Hepatocyte (in vitro differentiated cells): ENCODE data around the gene ANKRD30A. TPM values are rescaled to one million over a fixed set of nuclear protein-coding genes. Genes with fewer than 3 reads are reported as not detected.

Experiments used
- DNase-seq: peaks from one replicate; pipeline ENCODE4 v3.0.0-alpha.2; 2016; ENCODE audit warnings: low spot score
- H2AFZ ChIP-seq: fragments of 200-600 bp; sonication (generic); 2 replicates; pipeline ENCODE4 v1.6.0; 2016; ENCODE audit warnings: antibody characterized with exemption, mild to moderate bottlenecking
- H3K27ac ChIP-seq: fragments of 200-600 bp; sonication (generic); 2 replicates; pipeline ENCODE4 v1.5.1; 2016; ENCODE audit warnings: mild to moderate bottlenecking
- H3K27me3 ChIP-seq: fragments of 200-600 bp; sonication (generic); 2 replicates; pipeline ENCODE4 v1.6.1; 2016
- H3K36me3 ChIP-seq: fragments of 200-600 bp; sonication (generic); replicated peaks from 2 replicates; pipeline ENCODE4 v1.5.1; 2016; ENCODE audit warnings: low read depth; ENCODE audit not compliant: insufficient read depth
- H3K4me1 ChIP-seq: fragments of 200-600 bp; sonication (generic); 2 replicates; pipeline ENCODE4 v1.5.1; 2016; ENCODE audit warnings: mild to moderate bottlenecking, moderate library complexity; ENCODE audit not compliant: insufficient read depth
- H3K4me2 ChIP-seq: fragments of 200-600 bp; sonication (generic); 2 replicates; pipeline ENCODE4 v1.6.0; 2016
- H3K4me3 ChIP-seq: fragments of 200-600 bp; sonication (generic); 2 replicates; pipeline ENCODE4 v1.5.1; 2016; ENCODE audit warnings: mild to moderate bottlenecking
- H3K79me2 ChIP-seq: fragments of 200-600 bp; sonication (generic); 2 replicates; pipeline ENCODE4 v1.6.0; 2017; ENCODE audit warnings: mild to moderate bottlenecking
- H3K9me2 ChIP-seq: fragments of 200-600 bp; sonication (generic); replicated peaks from 2 replicates; pipeline ENCODE4 v1.6.0; 2017; ENCODE audit warnings: mild to moderate bottlenecking; ENCODE audit not compliant: insufficient read depth
- H3K9me3 ChIP-seq: fragments of 200-600 bp; sonication (generic); 2 replicates; pipeline ENCODE4 v1.5.1; 2016; ENCODE audit warnings: low read depth, mild to moderate bottlenecking
- H4K20me1 ChIP-seq: fragments of 200-600 bp; sonication (generic); 2 replicates; pipeline ENCODE4 v1.6.0; 2016; ENCODE audit warnings: mild to moderate bottlenecking; ENCODE audit not compliant: insufficient read depth, poor library complexity, severe bottlenecking
- EZH2 ChIP-seq: fragments of 200-600 bp; sonication (generic); IDR thresholded peaks from 2 replicates; pipeline ENCODE4 v1.6.1; 2016; ENCODE audit warnings: antibody characterized with exemption, mild to moderate bottlenecking, borderline replicate concordance
- EZH2phosphoT487 ChIP-seq: fragments of 200-600 bp; sonication (generic); IDR thresholded peaks from one replicate; pipeline ENCODE4 v1.6.1; 2018; ENCODE audit warnings: antibody characterized with exemption, mild to moderate bottlenecking, low read depth, moderate library complexity; ENCODE audit not compliant: unreplicated experiment, severe bottlenecking
- WGBS: methylation state at CpG from one replicate; pipeline ENCODE4 v1.1.6; 2016; ENCODE audit warnings: low lambda C conversion rate; ENCODE audit errors: missing lambda C conversion rate; 5-methylcytosine and 5-hydroxymethylcytosine counted together
- polyA plus RNA-seq: library from polyadenylated mRNA; unstranded; fragments of >200 nt; fragmentation: Nextera tagmentation; extraction: Ambion mirVana; gene quantifications from 2 replicates; pipeline ENCODE4 v1.2.1, GENCODE V29; 2016
- total RNA-seq: library from RNA; depleted of rRNA; stranded (reverse); fragments of >200 nt; gene quantifications from 2 replicates; pipeline ENCODE4 v1.2.3, GENCODE V29; 2014
- TF ChIP-seq, protein P1 (sequence below): fragments of 200-600 bp; sonication (generic); IDR thresholded peaks from 2 replicates; pipeline ENCODE4 v1.5.1; 2016; ENCODE audit warnings: antibody characterized with exemption, mild to moderate bottlenecking; ENCODE audit not compliant: poor library complexity

The ANKRD30A gene
- total and polyA plus RNA-seq, 2 experiments from 2014 or later: not detected

GRCh38 chr10:37269554-37270256 lies 144.3 kb downstream of the ANKRD30A start:
- Histone ChIP-seq H3K4me2 (no peak overlapping the region), H3K4me1 (no peaks in the 10 kb centered on the region), H3K27me3 (no peaks in the 10 kb centered on the region), H3K4me3 (no peak overlapping the region), H4K20me1 (no peaks in the 10 kb centered on the region), H3K27ac (no peak overlapping the region), H3K9me2 (no peaks in the 10 kb centered on the region), H2AFZ (no peak overlapping the region), H3K79me2 (no peaks in the 10 kb centered on the region), H3K36me3 (no peaks in the 10 kb centered on the region), H3K9me3 (no peaks in the 10 kb centered on the region)
- TF ChIP-seq, protein P1, sequence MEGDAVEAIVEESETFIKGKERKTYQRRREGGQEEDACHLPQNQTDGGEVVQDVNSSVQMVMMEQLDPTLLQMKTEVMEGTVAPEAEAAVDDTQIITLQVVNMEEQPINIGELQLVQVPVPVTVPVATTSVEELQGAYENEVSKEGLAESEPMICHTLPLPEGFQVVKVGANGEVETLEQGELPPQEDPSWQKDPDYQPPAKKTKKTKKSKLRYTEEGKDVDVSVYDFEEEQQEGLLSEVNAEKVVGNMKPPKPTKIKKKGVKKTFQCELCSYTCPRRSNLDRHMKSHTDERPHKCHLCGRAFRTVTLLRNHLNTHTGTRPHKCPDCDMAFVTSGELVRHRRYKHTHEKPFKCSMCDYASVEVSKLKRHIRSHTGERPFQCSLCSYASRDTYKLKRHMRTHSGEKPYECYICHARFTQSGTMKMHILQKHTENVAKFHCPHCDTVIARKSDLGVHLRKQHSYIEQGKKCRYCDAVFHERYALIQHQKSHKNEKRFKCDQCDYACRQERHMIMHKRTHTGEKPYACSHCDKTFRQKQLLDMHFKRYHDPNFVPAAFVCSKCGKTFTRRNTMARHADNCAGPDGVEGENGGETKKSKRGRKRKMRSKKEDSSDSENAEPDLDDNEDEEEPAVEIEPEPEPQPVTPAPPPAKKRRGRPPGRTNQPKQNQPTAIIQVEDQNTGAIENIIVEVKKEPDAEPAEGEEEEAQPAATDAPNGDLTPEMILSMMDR: no peak
- TF ChIP-seq EZH2 (no peak), EZH2phosphoT487 (no peak)
- WGBS: 50% methylated on average over 5 of the region's 5 CpGs
- DNase-seq: no peak

GRCh38 chr10:37275216-37275777 lies 149.9 kb downstream of the ANKRD30A start:
- Histone ChIP-seq H3K36me3 (no peaks in the 10 kb centered on the region), H3K27me3 (no peaks in the 10 kb centered on the region), H3K4me2 (no peak overlapping the region), H3K79me2 (no peaks in the 10 kb centered on the region), H4K20me1 (no peaks in the 10 kb centered on the region), H3K9me2 (no peaks in the 10 kb centered on the region), H3K4me3 (no peak overlapping the region), H3K27ac (no peak overlapping the region), H2AFZ (no peak overlapping the region), H3K9me3 (no peaks in the 10 kb centered on the region), H3K4me1 (no peaks in the 10 kb centered on the region)
- TF ChIP-seq, protein P1: no peak
- no peak for TF ChIP-seq EZH2phosphoT487
- no peak for TF ChIP-seq EZH2
- 89% methylated on average over 17 of the region's 17 CpGs for WGBS
- DNase-seq: no peak

- Histone ChIP-seq H3K9me3 (no peaks in the 10 kb centered on the region), H3K36me3 (no peaks in the 10 kb centered on the region), H3K9me2 (no peaks in the 10 kb centered on the region), H4K20me1 (no peaks in the 10 kb centered on the region), H3K4me2 (no peak overlapping the region), H3K4me1 (no peaks in the 10 kb centered on the region), H3K27me3 (no peaks in the 10 kb centered on the region), H2AFZ (no peak overlapping the region), H3K27ac (no peak overlapping the region), H3K79me2 (no peaks in the 10 kb centered on the region), H3K4me3 (no peak overlapping the region)
- TF ChIP-seq EZH2phosphoT487 (no peak), EZH2 (no peak)
- TF ChIP-seq, protein P1: no peak
- 92% methylated on average over 18 of the region's 18 CpGs for WGBS
- no peak for DNase-seq
These were observed 159.7 kb downstream of the ANKRD30A start for GRCh38 chr10:37285063-37285462.
